Measurements from ENCODE around the gene FAM193A.
"Not testable (repeated sequence)": the region's sequence is repeated elsewhere in the genome, so short reads cannot be mapped to it uniquely, and the experiment has no call there.

The FAM193A gene

DNA sequence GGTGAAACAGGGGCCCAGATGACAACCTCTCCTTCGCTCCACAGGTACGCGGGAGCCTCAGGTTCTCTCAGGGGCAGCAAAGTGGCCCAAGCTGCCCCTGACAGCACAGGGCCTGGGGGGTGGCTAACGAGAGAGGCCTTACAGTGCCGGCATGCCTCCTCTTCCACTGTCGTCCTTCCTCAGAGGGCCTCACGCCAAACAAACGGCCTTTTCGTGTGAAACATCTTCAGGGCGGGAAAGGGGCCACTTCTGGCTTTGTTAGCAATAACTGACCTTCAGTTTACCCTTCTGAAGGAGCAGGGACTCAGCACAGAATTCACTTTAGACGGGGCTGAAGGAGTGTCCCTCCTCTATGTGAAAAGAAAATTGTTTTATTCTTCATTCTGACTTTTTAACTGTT is 21.5 kb upstream of the FAM193A start:
- DNase-seq (ENCODE audit: low spot score): not testable (repeated sequence)

DNA sequence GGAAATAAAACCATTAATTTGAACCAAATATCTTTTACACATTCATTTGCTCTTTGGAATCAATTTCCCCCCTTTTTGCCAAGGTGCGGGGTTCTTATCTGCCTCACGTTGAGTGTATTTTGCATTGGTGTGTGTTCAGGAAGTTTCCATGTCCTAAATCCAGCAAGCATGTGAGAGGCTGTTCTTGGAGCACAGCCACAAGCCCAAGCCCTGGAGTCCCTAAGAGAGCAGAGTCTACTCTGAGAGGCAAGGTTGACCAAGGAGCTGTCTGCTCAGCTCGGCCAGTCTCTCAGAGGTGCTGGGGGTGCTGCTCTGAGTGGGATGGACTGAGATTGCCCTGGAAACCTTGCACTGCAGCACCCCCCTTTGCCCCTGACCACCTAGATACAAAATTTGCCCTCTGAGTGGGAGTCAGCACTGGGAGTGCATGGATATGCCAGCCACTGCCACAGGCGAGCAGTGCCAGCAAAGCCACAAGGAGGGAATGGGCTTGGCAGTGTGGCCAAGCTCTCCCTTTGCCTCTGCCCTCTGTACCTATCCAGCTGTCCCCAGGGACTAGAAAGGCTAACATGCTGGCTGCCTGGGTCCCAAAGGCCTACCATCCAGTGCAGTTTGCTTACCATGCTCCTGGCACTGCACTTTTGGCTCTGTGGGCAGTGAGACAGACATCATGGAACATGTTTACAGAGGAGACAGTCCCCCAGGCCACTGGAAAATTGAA is 20.5 kb upstream of the FAM193A start:
- no peak for DNase-seq (ENCODE audit: low spot score)

DNA sequence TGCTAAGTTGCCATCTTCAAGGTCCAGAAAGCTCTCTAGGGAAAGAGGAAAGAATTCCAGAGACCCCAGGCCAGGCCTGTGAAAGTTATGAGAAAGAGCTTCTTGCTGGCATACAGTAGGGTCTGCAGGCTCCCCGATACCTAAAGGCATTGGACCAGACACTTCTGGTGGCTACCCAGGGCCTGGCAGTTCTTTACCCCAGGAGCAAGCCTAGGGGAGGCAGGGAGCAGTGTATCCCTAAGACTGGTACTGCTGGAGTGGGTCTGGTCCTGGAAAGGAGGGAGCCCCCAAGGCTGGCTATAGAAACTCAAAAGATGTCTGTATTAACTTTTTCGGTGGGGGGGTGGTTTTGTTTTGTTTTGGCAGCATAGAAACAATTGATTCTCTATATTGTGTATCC is 19.8 kb upstream of the FAM193A start:
- no peak for DNase-seq (ENCODE audit: low spot score)

DNA sequence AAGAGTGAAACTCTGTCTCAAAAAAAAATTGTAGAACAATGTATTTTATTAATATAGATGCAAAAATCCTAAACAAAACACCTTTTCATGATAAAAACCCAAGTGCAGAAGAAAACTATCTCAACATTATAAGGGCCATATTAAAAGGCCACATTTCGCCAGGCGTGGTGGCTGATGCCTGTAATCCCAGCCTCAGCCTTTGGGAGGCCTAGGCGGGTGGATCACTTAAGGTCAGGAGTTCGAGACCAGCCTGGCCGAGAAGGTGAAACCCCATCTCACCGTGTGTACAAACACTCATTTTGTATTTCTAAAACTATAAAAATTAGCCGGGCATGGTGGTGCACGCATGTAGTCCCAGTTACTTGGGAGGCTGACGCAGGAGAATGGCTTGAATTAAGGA is 9.9 kb upstream of the FAM193A start:
- DNase-seq (ENCODE audit: low spot score): no peak

DNA sequence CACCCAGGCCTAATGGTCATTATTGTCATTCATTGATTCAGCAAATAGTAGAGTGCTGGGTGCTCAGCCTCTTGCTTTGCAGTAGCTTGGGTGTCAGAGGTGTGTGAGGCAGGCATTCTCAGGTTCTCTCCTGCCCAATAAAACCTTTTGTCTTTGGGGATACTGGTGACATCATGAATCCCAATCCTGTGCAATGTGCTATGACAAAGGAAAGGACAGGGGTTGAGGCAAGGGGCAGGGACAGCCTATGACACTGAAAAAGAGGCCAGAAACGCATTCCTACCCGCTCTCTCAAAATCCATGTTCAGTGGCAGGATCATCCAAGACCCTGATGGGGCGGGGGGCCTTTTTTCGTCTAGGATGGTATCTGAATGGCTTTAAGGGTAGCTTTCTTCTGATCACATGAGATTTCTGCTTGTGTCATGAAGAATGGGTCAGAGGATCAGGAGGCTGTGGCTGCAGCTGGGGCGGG is 1.5 kb upstream of the FAM193A start:
- DNase-seq (ENCODE audit: low spot score): no peak

DNA sequence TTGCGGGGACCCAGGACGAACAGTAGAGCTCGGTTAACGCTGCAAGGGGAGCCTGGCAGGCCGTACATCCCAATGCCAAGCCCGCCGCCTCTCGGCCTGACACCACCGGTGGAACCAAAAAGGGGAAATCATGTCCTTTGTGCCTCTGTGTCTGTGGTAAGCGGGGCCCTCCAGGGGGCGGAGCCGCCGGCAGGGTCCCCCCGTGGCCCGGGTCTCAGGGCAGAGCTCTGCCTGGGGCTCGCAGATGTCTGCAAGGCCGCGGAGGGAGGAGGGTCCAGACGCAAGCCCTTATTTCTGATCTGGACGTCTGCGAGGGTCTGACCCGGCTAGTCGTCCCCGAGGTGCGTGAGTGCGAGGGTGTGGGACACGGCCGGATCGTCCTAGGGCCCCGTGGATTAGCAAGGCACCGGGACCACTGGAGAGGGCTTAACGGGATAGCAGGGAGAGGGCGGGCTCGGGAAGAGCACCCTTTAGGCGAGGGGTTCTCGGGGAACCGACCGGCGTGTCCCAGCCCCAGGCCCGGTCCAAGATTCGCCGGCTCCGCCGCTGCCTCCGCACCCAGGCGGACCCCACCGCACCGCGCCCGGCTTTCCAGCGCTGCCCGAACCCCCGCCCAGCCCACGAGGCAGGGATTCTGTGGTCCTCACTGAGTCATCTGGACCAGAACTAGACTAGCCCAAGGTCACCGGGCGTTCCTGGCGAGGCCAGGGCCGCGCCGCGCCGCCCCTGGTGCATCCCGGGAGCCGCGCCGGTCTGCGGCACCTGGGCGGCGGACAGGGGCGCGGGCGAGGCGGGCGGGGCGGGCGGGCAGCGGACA is 863 bp upstream of the FAM193A start:
- no peak for DNase-seq (ENCODE audit: low spot score)

DNA sequence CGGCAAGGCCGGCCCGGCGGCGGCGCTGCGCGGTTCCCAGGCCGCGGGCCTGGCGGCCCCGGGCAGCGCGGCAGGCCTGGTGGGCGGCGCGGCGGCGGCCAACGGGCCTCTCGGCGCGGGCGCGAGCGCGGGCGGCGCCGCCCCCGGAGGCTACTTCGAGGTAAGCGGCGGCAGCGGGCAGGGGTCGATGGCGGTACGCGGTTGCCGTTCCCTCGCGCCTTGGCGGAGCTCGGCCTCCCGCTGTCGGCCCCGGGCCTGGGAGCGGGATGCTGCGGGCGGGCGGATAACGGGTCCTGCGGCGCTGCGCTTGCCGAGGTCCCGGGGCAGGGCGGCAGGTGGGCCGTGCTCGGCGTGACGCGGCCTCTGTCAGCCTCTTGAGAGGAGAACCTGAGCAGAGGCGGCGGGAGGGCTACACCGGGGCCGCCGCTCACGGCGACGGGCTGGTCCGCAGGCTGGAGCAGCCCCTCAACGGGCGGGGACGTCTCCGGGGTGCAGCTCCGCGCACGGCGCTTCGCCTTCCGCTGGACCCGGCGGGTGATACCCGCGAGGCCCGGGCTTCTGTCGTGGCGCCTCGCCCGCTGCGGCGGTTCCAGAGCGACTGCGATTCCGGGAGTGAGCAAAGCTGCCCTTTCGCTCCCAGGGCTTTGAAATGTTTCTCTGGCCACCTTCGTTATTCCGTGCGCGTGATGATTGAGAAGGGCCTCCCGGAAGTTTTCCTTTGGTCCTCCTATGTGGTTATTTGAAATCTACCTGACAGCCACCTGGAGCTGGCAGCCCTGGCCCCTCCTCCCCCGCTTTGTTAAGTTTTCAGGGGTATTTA is 774 bp downstream of the FAM193A start:
- DNase-seq (ENCODE audit: low spot score): no peak

DNA sequence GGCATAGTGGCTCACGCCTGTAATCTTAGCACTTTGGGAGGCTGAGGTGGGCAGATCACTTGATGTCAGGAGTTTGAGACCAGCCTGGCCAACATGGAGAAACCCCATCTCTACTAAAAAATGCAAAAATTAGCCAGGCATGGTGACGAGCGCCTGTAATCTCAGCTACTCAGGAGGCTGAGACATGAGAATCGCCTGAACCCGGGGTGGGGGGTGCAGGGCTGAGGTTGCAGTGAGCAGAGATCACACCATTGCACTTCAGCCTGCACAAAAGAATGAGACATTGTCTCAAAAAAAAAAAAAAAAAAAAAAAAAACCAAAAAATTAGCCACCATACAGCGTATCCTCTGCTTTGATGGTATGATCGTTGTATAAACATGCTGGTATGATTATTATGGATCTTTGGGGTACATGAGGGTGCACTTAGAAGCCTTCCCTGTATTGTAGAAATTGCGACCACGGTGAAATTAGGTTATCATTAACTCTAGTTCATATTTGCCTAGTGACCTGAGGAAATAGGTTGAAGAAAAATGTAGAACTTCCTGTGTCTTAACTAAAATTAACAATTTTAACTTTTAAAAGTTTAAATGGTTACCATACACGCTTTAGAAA is 7.2 kb downstream of the FAM193A start:
- DNase-seq (ENCODE audit: low spot score): not testable (repeated sequence)

DNA sequence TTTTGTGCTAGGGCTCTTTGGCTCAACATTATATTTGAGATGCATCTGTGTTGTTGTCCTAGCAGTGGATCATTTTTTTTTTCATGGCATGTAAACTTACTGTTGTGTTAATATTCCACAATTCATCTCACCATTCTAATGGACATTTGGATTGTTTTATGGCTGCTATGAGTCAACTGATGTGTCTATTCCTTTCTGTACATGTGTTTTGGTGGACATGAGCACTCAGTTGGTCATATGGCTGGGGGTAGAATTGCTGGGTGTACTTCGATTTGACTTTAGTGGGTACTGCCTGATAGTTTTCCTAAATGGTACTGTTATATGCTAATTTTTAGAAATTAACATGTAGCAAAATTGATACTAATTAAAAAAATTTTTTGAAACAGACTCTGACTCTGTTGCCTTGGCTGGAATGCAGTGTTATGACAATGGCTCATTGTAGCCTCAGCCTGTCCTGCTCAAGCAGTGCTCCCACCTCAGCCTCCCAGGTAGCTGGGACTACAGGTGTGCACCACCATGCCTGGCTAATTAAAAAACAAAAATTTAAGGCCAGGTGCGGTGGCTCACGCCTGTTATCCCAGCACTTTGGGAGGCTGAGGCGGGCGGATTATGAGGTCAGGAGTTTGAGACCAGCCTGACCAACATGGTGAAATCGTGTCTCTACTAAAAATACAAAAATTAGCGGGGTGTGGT is 9.0 kb downstream of the FAM193A start:
- DNase-seq (ENCODE audit: low spot score): no peak

DNA sequence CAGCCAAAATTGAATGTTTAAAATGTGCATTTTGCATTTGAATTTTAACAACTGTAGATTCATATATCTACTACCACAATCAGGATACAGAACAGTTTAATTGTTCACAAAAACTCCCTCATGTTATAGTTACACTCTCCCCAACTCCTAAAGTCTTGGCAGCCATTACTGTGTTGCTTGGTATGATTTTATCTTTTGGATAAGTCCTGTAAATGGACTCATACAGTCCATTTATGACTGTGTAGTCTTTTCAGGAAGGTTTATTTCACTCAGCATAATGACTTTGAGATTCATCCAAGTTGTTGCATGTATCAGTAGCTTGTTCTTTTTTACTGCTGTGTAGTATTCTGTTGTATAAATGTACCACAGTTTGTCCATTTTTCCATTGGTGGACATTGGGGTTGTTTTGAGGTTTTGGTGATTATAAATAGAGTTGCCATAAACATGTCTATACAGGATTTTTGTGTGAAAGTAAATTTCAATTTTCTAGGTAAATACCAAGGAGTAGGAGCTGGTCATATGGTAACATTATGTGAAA is 9.9 kb downstream of the FAM193A start:
- DNase-seq (ENCODE audit: low spot score): no peak

DNA sequence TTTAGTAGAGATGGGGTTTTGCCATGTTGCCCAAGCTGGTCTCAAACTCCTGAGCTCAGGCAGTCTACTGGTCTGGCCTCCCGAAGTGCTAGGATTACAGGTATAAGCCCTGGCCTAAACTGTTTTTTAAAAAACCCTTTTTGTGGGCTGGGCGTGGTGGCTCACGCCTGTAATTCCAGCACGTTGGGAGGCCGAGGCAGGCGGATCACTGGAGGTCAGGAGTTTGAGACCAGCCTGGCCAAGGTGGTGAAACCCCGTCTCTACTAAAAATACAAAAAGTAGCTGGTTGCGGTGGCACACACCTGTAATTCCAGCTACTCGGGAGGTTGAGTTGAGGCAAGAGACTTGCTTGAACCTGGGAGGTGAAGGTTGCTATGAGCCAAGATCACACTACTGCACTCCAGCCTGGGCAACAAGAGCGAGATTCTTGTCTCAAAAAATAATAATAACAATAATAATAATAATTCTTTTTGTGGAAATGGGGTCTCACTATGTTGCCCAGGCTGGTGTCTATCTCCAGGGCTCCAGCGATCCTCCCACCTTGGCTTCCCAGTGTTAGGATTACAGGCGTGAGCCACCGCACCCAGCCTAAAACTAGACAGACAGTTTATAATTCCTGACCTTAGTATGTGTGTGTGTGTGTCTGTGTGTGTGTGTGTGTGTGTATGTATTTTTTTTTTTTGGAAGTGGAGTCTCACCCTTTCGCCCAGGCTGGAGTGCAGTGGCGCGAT is 10.7 kb downstream of the FAM193A start:
- DNase-seq (ENCODE audit: low spot score): not testable (repeated sequence)

DNA sequence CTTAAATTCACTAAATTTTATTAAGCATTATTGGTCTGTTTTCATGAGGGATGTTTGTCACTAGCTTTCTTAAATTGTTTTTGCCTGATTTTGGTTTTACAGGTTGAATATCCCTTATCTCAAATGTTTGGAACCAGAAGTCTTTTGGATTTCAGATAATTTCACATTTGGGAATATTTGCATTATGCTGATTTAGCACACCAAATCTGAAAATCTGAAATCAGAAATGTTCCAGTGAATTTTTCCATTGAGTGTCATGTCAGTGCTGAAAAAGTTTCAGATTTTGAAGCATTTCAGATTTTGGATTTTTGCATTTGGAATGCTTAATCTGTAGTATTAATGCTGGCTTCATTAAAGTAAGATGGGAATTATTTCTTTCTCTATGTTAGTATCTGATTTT is 14.7 kb downstream of the FAM193A start:
- DNase-seq (ENCODE audit: low spot score): no peak

DNA sequence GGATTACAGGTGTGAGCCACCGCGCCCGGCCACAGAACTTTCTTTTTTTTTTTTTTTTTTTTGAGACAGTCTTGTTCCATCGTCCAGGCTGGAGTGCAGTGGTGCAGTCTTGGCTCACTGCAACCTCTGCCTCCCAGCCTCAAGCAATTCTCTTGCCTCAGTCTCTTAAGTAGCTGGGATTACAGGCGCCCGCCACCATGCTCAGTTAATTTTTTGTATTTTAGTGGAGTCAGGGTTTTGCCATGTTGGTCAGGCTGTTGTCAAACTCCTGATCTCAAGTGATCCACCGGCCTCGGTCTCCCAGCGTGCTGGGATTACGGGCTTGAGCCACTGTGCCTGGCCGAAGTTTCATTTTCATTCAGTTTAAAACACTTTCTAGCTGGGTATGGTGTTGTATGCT is 16.4 kb downstream of the FAM193A start:
- no peak for DNase-seq (ENCODE audit: low spot score)

DNA sequence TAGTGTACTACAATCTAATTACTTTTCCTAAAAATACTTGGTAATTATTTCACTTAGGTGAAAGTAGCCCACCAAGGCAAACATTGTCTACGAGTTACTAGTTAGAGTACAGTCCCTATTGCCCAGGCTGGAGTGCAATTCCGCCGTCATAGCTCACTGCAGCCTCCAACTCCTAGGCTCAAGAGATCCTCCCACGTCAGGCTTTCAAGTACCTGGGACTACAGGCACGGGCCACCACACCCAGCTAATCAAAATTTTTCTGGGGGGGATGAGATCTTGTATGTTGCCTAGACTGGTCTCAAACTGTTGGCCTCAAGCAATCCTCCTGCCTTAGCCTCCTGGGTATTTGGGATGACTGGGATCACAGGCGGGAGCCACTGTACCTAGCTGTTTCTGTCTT is 21.9 kb downstream of the FAM193A start:
- no peak for DNase-seq (ENCODE audit: low spot score)

DNA sequence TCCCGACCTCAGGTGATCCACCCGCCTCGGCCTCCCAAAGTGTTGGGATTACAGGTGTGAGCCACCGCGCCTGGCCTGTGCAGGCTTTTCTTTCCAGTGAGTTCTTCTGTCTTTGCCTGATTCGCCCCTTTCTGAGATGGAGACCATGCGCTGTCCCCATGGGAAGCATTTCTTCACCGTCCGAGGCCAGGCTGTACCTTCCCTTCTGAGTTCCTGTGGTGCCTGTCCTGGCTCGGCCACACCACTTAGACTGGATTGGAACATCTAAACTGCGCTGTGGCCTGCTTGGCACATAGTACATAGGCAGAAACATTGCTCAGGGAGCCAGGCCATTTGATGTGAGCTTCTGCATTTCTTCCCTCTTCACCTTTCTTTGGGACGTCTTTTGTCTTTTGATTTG is 23.7 kb downstream of the FAM193A start:
- DNase-seq (ENCODE audit: low spot score): no peak

DNA sequence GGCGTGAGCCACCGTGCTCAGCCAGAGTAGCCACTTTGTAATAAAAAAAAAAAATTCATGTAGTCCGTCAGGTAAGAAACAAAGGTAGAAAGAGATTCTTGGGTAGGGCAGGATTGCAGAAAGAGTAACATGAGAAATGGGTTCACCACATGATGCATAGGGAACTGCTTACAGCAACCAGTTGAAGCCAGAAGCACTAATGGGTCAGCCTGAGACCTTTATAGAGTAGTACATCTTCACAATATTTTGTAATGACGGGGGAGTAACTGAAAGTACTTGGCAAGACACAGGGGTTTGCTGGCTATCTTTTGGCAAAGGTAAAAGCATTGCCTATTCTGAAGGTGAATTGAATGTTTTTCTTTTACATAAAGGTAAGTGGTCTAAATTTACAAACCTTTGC is 29.1 kb downstream of the FAM193A start:
- DNase-seq (ENCODE audit: low spot score): no peak

DNA sequence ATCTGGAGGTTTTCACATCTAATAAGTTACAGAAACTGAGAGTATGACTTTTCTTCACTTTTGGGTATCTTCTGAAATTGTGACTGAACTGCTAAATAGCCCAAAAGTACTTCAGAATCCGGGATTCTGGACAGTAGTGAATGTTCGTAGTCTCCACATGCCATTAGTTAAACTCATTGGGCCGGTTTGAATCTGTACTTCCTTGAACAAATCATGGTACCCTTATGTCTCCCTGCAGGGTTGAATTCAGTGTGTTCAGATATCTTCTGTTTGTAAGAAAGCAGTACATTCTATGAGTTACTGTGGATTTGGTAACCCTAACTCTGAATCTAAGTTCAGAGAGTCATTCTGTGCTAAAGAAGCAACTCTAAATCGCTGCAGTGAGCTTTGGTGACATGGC is 33.6 kb downstream of the FAM193A start:
- no peak for DNase-seq (ENCODE audit: low spot score)

DNA sequence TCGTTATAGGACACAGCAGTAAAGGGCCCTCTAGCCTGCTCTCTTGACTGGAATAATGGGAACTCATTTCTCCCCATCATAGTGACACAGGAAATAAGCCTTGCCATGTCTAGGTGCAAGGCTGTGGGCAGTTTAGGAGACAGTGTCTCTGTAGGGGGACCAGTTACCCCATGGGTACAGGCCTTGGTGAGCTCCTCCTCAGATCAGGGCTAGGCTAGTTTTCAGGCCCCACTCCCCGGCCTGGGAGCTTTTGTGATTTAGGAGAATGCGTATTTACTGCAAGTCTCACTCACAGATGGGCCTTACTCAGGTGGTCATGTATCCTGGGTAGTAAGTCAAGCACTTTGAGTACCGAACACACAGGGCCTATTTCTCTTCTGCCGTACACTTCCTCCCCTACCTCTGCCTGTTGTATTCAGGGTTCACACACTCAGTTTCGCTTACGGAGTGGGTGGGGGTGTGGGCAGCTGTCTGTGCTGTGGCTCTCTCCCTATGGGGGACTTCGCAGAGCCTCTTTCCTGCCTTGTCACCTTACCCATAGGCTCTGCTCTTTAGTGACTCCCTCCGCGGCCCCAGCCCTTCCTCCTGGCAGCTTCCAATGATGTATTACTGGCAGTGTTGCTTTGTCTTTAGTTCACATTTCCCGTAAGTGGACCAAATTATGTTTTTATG is 34.2 kb downstream of the FAM193A start:
- DNase-seq (ENCODE audit: low spot score): no peak

DNA sequence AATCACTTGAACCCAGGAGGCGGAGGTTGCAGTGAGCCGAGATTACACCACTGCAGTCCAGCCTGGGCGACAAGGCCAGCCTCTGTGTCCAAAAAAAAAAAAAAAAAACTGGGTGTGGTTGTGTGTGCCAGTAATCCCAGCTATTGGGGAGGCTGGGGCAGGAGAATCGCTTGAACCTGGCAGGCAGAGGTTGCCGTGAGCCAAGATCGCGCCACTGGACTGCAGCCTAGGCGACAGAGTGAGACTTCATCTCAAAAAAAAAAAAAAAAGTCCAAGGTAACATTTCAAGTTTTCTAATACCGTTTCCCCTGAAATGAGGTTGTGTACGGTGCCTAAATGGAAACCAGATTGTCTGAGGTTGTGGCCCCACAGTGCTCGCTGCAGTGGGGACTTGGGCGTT is 35.6 kb downstream of the FAM193A start:
- DNase-seq (ENCODE audit: low spot score): no peak

DNA sequence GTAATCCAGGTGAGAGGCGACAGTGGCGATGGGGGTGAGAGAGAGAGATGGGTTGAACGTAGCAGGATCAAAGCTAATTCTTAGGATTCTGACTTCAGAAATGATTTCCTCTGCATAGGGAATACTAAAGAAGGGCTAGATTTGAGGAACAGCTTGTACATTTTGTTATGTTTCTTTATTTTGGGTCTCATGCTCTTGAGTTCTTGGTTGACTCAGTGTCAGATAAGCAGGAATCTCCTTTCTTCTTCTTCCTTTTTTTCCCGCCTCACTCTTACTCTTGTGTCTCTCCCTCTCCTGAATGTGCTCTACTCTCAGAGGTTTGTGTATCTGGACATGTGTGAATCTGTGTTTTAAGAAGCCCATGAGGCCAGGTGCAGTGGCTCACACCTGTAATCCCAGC is 36.4 kb downstream of the FAM193A start:
- DNase-seq (ENCODE audit: low spot score): no peak

Data from COLO829 (cell line).